Measurements from ENCODE around the gene MAPKAP1. TPM values are rescaled to one million over a fixed set of nuclear protein-coding genes. Genes with fewer than 3 reads are reported as not detected.
A peak's percentile ranks its signal among the peaks of the same experiment; 100 is the strongest.

MAPKAP1 gene
- total and polyA plus RNA-seq, 2 of the 13 experiments (the other 11 are each of a cell fraction or from before 2014, with no cell fraction given), result 45.0 to 64.3 TPM

GRCh38 chr9:125422853-125423252, 284.2 kb downstream of the MAPKAP1 start:
- no peak overlapping the region for H3K27ac ChIP-seq (ENCODE audit: extremely low read length, insufficient read depth, low read length)
- peaks cover 50% of the 10 kb centered on the region for H3K4me1 ChIP-seq (ENCODE audit: insufficient read depth, low read length)
- H3K4me2 ChIP-seq (ENCODE audit: low read depth, low read length), result peak overlapping the region; percentile 50
- H3K9me3 ChIP-seq (ENCODE audit: low read length), result no peaks in the 10 kb centered on the region
- peaks cover 1 to 3% of the 10 kb centered on the region in 2 experiments; a peak in 1 of 5 replicates for H3K27me3 ChIP-seq (ENCODE audit: control insufficient read depth in 1 of 2, insufficient read depth in 2 of 2, low read length in 2 of 2)
- TF ChIP-seq ZNF18 (CRISPR knock-in tag; IDR thresholded peaks at IDR 0.05; ENCODE audit: insufficient replicate concordance), result no peak
- peak; percentile 33 for TF ChIP-seq HNF4A (CRISPR knock-in tag; IDR thresholded peaks at IDR 0.05)
- peak; percentile 17; the same call in 1 of the 2 replicates for TF ChIP-seq TFAP4 (IDR thresholded peaks at IDR 0.05; ENCODE audit: borderline replicate concordance, low read depth)
- H3K36me3 ChIP-seq (replicated peaks in 1 of 2; ENCODE audit: control insufficient read depth in 1 of 2, insufficient read depth in 2 of 2, low read length in 2 of 2), result no peaks in the 10 kb centered on the region
- intact Hi-C loops (cut with micrococcal nuclease; ENCODE audit: unreplicated experiment) (no loop called here), in situ Hi-C loops (cut with HindIII; ENCODE audit: extremely low pct_ligation_motif_present, low pct_unique_long_range_greater_than_20kb) (no loop called here)
- no peak overlapping the region for H2AFZ ChIP-seq (ENCODE audit: low read length)
- H4K20me1 ChIP-seq (ENCODE audit: insufficient read depth, low read length), result no peaks in the 10 kb centered on the region
- H3K4me3 ChIP-seq (replicated peaks in 1 of 3; ENCODE audit: insufficient read depth in 1 of 3, low read depth in 2 of 3, low read length in 3 of 3), result peak overlapping the region in 1 of 3 experiments; percentile 35; a peak in 2 of 6 replicates
- H3K9ac ChIP-seq (ENCODE audit: insufficient read depth, low read depth, low read length), result no peak overlapping the region
- ChIA-PET POLR2A (no interaction called here), CTCF (ENCODE audit: low intra/inter-chr PET ratio, low total read pairs) (no interaction called here)
- no TSS peak for BruUV-seq (replicated peaks)
- no peak for FAIRE-seq
- H3K79me2 ChIP-seq (ENCODE audit: insufficient read depth, low read length), result no peaks in the 10 kb centered on the region
- ATAC-seq, result peak; percentile 13; the same call in 1 of the 3 replicates
- WGBS (ENCODE audit: low lambda C conversion rate), result no CpG with 5 or more reads among the region's 10 CpGs
- DNase-seq (ENCODE audit: low spot score), result no peak

- in situ Hi-C loops (cut with HindIII; ENCODE audit: extremely low pct_ligation_motif_present, low pct_unique_long_range_greater_than_20kb) (no loop called here), intact Hi-C loops (cut with micrococcal nuclease; ENCODE audit: unreplicated experiment) (no loop called here)
- Histone ChIP-seq H3K79me2 (ENCODE audit: insufficient read depth, low read length) (no peaks in the 10 kb centered on the region), H3K36me3 (replicated peaks in 1 of 2; ENCODE audit: control insufficient read depth in 1 of 2, insufficient read depth in 2 of 2, low read length in 2 of 2) (no peaks in the 10 kb centered on the region), H4K20me1 (ENCODE audit: insufficient read depth, low read length) (no peaks in the 10 kb centered on the region), H3K4me2 (ENCODE audit: low read depth, low read length) (no peak overlapping the region), H3K27me3 (ENCODE audit: control insufficient read depth in 1 of 2, insufficient read depth in 2 of 2, low read length in 2 of 2) (peaks cover 1 to 3% of the 10 kb centered on the region in 2 experiments; a peak in 1 of 5 replicates), H3K9ac (ENCODE audit: insufficient read depth, low read depth, low read length) (no peak overlapping the region), H3K9me3 (ENCODE audit: low read length) (no peaks in the 10 kb centered on the region), H3K27ac (ENCODE audit: extremely low read length, insufficient read depth, low read length) (no peak overlapping the region), H3K4me3 (replicated peaks in 1 of 3; ENCODE audit: insufficient read depth in 1 of 3, low read depth in 2 of 3, low read length in 3 of 3) (no peak overlapping the region), H2AFZ (ENCODE audit: low read length) (no peak overlapping the region), H3K4me1 (ENCODE audit: insufficient read depth, low read length) (peaks cover 46% of the 10 kb centered on the region)
- no TSS peak for BruUV-seq (replicated peaks)
- no peak for FAIRE-seq
- POLR2A ChIA-PET, result no interaction called here
- no peak for DNase-seq (ENCODE audit: low spot score)
- ATAC-seq, result peak; percentile 27; the same call in 2 of the 3 replicates
- 57% methylated on average over 10 of the region's 13 CpGs for WGBS (ENCODE audit: low lambda C conversion rate)
- no peak for TF ChIP-seq REST (IDR thresholded peaks at IDR 0.05; ENCODE audit: borderline replicate concordance in 1 of 2, low read depth in 1 of 2, low read length in 2 of 2)
- peak; percentile 16; the same call in 1 of the 2 replicates for TF ChIP-seq ZNF687 (CRISPR knock-in tag; IDR thresholded peaks at IDR 0.05)
- CTCF ChIA-PET (ENCODE audit: low intra/inter-chr PET ratio, low total read pairs), result no interaction called here
Measured at GRCh38 chr9:125421591-125422181, 285.3 kb downstream of the MAPKAP1 start.

Data from HepG2 (cell line).